HS-5 (cell line): ENCODE results near the gene MTMR1.
A peak's percentile ranks its signal among the peaks of the same experiment; 100 is the strongest.

Experiments
- DNase-seq: peaks from one replicate; pipeline ENCODE4 v3.0.0-alpha.2; 2012; ENCODE audit warnings: low read depth

Gene MTMR1

GRCh38 chrX:150692831-150693724, at the start of gene MTMR1:
Gene MTMR1 (plus strand): TSS chrX:150693396. CDS start chrX:150693531, 135 bp downstream.
- no peak for DNase-seq

- no peak for DNase-seq
These were observed 49.2 kb upstream of the MTMR1 start for GRCh38 chrX:150643958-150644357.

GRCh38 chrX:150644422-150644821, 48.8 kb upstream of the MTMR1 start:
- no peak for DNase-seq

GRCh38 chrX:150647331-150647730, 45.9 kb upstream of the MTMR1 start:
- DNase-seq: no peak

- no peak for DNase-seq
These were observed 44.8 kb upstream of the MTMR1 start for GRCh38 chrX:150648296-150648940.

GRCh38 chrX:150649096-150649870, 43.9 kb upstream of the MTMR1 start:
- DNase-seq: no peak

GRCh38 chrX:150651906-150652305, 41.3 kb upstream of the MTMR1 start:
- DNase-seq: no peak

- DNase-seq: no peak
These were observed 37.4 kb upstream of the MTMR1 start for GRCh38 chrX:150655788-150656187.

GRCh38 chrX:150663073-150663472, 30.1 kb upstream of the MTMR1 start:
- no peak for DNase-seq

GRCh38 chrX:150664290-150664689, 28.9 kb upstream of the MTMR1 start:
- no peak for DNase-seq

GRCh38 chrX:150676221-150676620, 17.0 kb upstream of the MTMR1 start:
- no peak for DNase-seq

GRCh38 chrX:150680974-150681373, 12.2 kb upstream of the MTMR1 start:
- DNase-seq: no peak

- DNase-seq: no peak
These were observed 10.1 kb upstream of the MTMR1 start for GRCh38 chrX:150683112-150683511.

GRCh38 chrX:150683536-150684146, 9.6 kb upstream of the MTMR1 start:
- no peak for DNase-seq

GRCh38 chrX:150688911-150689451, 4.2 kb upstream of the MTMR1 start:
- DNase-seq: peak; percentile 88

- DNase-seq: peak; percentile 70
These were observed 3.1 kb upstream of the MTMR1 start for GRCh38 chrX:150690126-150690525.

GRCh38 chrX:150692296-150692695, 900 bp upstream of the MTMR1 start:
- DNase-seq: no peak

- DNase-seq: peak; percentile 40
These were observed 754 bp downstream of the MTMR1 start for GRCh38 chrX:150693725-150694574.

- no peak for DNase-seq
These were observed 1.7 kb downstream of the MTMR1 start for GRCh38 chrX:150694738-150695410.

GRCh38 chrX:150696331-150696730, 3.1 kb downstream of the MTMR1 start:
- no peak for DNase-seq
